Measurements from ENCODE around the gene EEIG1. TPM values are rescaled to one million over a fixed set of nuclear protein-coding genes. Genes with fewer than 3 reads are reported as not detected.

Gene EEIG1
- total and polyA plus RNA-seq, 9 of the 15 experiments (the other 6 are each of a cell fraction or from before 2014, with no cell fraction given), result 0.17 to 16.7 (median 3.6) TPM

GRCh38 chr9:127980706-127981558 is at the start of gene EEIG1 (continued):
- TF ChIP-seq PCBP2 (IDR thresholded peaks at IDR 0.05; ENCODE audit: low read depth, low read length, poor library complexity, severe bottlenecking) (no peak), NONO (IDR thresholded peaks at IDR 0.05; ENCODE audit: low read depth in 2 of 2, low read length in 1 of 2) (peak in 1 of 2 experiments; percentile 75; a peak in 3 of 4 replicates), ZBTB11 (CRISPR knock-in tag; IDR thresholded peaks at IDR 0.05) (no peak), SIN3B (IDR thresholded peaks at IDR 0.05; ENCODE audit: low read depth) (peak; percentile 47; the same call in 1 of the 2 replicates), L3MBTL2 (IDR thresholded peaks at IDR 0.05) (peak; percentile 62), ZBTB26 (CRISPR knock-in tag; IDR thresholded peaks at IDR 0.05) (0 out of 2 replicates have a peak, but pooled peaks have one; percentile 60), HOXB6 (CRISPR knock-in tag; IDR thresholded peaks at IDR 0.05; ENCODE audit: borderline replicate concordance) (no peak), ZFX (CRISPR knock-in tag; IDR thresholded peaks at IDR 0.05) (peak; percentile 81), E2F3 (CRISPR knock-in tag; IDR thresholded peaks at IDR 0.05) (0 out of 2 replicates have a peak, but pooled peaks have one; percentile 34), ZNF79 (CRISPR knock-in tag; IDR thresholded peaks at IDR 0.05; ENCODE audit: low read depth) (no peak), FOSL1 (tag; conservative IDR thresholded peaks at IDR 0.05) (0 out of 2 replicates have a peak, but pooled peaks have one; percentile 14), POLR2G (IDR thresholded peaks at IDR 0.05; ENCODE audit: low read depth, low read length) (peak; percentile 81), RB1 (IDR thresholded peaks at IDR 0.05; ENCODE audit: low read depth) (peak; percentile 67), ZNF24 (IDR thresholded peaks at IDR 0.05) (no peak), SP1 (CRISPR knock-in tag; IDR thresholded peaks at IDR 0.05) (peak; percentile 57; the same call in 1 of the 2 replicates), CREM (IDR thresholded peaks at IDR 0.05; ENCODE audit: low read depth) (peak; percentile 14; the same call in 1 of the 2 replicates)
- TF ChIP-seq, protein P1, sequence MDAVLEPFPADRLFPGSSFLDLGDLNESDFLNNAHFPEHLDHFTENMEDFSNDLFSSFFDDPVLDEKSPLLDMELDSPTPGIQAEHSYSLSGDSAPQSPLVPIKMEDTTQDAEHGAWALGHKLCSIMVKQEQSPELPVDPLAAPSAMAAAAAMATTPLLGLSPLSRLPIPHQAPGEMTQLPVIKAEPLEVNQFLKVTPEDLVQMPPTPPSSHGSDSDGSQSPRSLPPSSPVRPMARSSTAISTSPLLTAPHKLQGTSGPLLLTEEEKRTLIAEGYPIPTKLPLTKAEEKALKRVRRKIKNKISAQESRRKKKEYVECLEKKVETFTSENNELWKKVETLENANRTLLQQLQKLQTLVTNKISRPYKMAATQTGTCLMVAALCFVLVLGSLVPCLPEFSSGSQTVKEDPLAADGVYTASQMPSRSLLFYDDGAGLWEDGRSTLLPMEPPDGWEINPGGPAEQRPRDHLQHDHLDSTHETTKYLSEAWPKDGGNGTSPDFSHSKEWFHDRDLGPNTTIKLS (IDR thresholded peaks at IDR 0.05; ENCODE audit: borderline replicate concordance, low read depth), result 0 out of 2 replicates have a peak, but pooled peaks have one; percentile 1
- TF ChIP-seq, protein P2, sequence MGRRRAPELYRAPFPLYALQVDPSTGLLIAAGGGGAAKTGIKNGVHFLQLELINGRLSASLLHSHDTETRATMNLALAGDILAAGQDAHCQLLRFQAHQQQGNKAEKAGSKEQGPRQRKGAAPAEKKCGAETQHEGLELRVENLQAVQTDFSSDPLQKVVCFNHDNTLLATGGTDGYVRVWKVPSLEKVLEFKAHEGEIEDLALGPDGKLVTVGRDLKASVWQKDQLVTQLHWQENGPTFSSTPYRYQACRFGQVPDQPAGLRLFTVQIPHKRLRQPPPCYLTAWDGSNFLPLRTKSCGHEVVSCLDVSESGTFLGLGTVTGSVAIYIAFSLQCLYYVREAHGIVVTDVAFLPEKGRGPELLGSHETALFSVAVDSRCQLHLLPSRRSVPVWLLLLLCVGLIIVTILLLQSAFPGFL (CRISPR knock-in tag; IDR thresholded peaks at IDR 0.05), result no peak

Measured in K562 (cell line).